PC-3 (cell line): ENCODE measurements around the gene OR52W1. TPM values are rescaled to one million over a fixed set of nuclear protein-coding genes. Genes with fewer than 3 reads are reported as not detected.

ENCODE experiments used
- ATAC-seq: fragments of 200-7000 bp; cut with Tn5 transposase; 2 replicates; pipeline ENCODE4 v1.9.1; 2020; ENCODE audit warnings: mild to moderate bottlenecking, moderate library complexity
- BruUV-seq: library from RNA; stranded (reverse); fragments of 400-500 nt; replicated peaks from 2 replicates; lab custom pipeline; 2021; lab: Mats Ljungman, UMichigan
- CTCF ChIA-PET: fragments of 300-600 bp; sonication (Branson Sonifier 250); formaldehyde crosslinking; loops from one replicate; lab custom pipeline; 2022; ENCODE audit warnings: antibody characterized with exemption; lab: Charles Lee
- POLR2A ChIA-PET: fragments of 300-600 bp; sonication (Branson Sonifier 250); formaldehyde crosslinking; loops from one replicate; lab custom pipeline; 2022; ENCODE audit warnings: antibody characterized with exemption; ENCODE audit not compliant: unreplicated experiment; lab: Charles Lee
- DNase-seq: peaks from one replicate; pipeline ENCODE4 v3.0.0-alpha.2; 2015
- H2AFZ ChIP-seq: fragments of 300-600 bp; sonication (generic); 2 replicates; pipeline ENCODE4 v1.6.0; 2016; ENCODE audit warnings: antibody characterized with exemption, low read length
- H3F3A ChIP-seq: fragments of 300-600 bp; sonication (generic); one replicate; pipeline ENCODE4 v1.6.0; 2017; ENCODE audit warnings: antibody characterized with exemption, low read length, control low read depth, mild to moderate bottlenecking; ENCODE audit not compliant: unreplicated experiment
- H3K27ac ChIP-seq: fragments of 300-600 bp; sonication (generic); 2 replicates; pipeline ENCODE4 v1.5.1; 2016; ENCODE audit warnings: mild to moderate bottlenecking, low read length
- H3K27me3 ChIP-seq: fragments of 300-600 bp; sonication (generic); 2 replicates; pipeline ENCODE4 v1.6.1; 2016; ENCODE audit warnings: low read length, mixed read lengths
- H3K36me3 ChIP-seq: fragments of 300-600 bp; sonication (generic); 2 replicates; pipeline ENCODE4 v1.6.1; 2016; ENCODE audit warnings: low read depth, mixed run types, low read length, mixed read lengths
- H3K4me1 ChIP-seq: fragments of 300-600 bp; sonication (generic); 2 replicates; pipeline ENCODE4 v1.5.1; 2016; ENCODE audit warnings: low read length; ENCODE audit not compliant: insufficient read depth
- H3K4me2 ChIP-seq: fragments of 300-600 bp; sonication (generic); 2 replicates; pipeline ENCODE4 v1.6.0; 2016; ENCODE audit warnings: low read length
- H3K4me3 ChIP-seq: fragments of 300-600 bp; sonication (generic); 2 replicates; pipeline ENCODE4 v1.5.1; 2016; ENCODE audit warnings: mild to moderate bottlenecking, low read length, mixed read lengths
- H3K79me2 ChIP-seq: fragments of 300-600 bp; sonication (generic); 2 replicates; pipeline ENCODE4 v1.6.1; 2017; ENCODE audit warnings: low read length, mixed read lengths
- H3K9ac ChIP-seq: fragments of 300-600 bp; sonication (generic); 2 replicates; pipeline ENCODE4 v1.6.0; 2016; ENCODE audit warnings: mild to moderate bottlenecking, low read length
- H3K9me2 ChIP-seq: fragments of 300-600 bp; sonication (generic); replicated peaks from 2 replicates; pipeline ENCODE4 v1.6.1; 2016; ENCODE audit warnings: mixed run types, low read length, mixed read lengths
- H3K9me3 ChIP-seq: fragments of 300-600 bp; sonication (generic); 2 replicates; pipeline ENCODE4 v1.6.1; 2016; ENCODE audit warnings: low read length, mixed read lengths
- H4K20me1 ChIP-seq: fragments of 300-600 bp; sonication (generic); 2 replicates; pipeline ENCODE4 v1.6.1; 2016; ENCODE audit warnings: low read length, mixed read lengths
- CTCF ChIP-seq: fragments of 300-600 bp; sonication (generic); conservative IDR thresholded peaks from 2 replicates; pipeline ENCODE4 v1.5.1; 2017; ENCODE audit warnings: antibody characterized with exemption, low read depth, mild to moderate bottlenecking, low read length
- EZH2 ChIP-seq: fragments of 300-600 bp; sonication (generic); IDR thresholded peaks from one replicate; pipeline ENCODE4 v1.6.1; 2017; ENCODE audit warnings: antibody characterized with exemption, mild to moderate bottlenecking, low read length; ENCODE audit not compliant: unreplicated experiment
- EZH2phosphoT487 ChIP-seq: fragments of 300-600 bp; sonication (generic); IDR thresholded peaks from 2 replicates; pipeline ENCODE4 v1.6.1; 2018; ENCODE audit warnings: mild to moderate bottlenecking, antibody characterized with exemption, low read length, borderline replicate concordance
- intact Hi-C: fragments of 100-400 bp; cut with micrococcal nuclease; formaldehyde crosslinking; loops from 2 replicates; pipeline ENCODE4 v1.9.0; 2023
- total RNA-seq: library from RNA; depleted of rRNA; stranded (reverse); fragments of >200 nt; gene quantifications from 2 replicates; pipeline ENCODE4 v1.2.3, GENCODE V29; 2014

OR52W1 gene
- total RNA-seq, 1 experiment from 2014 or later = not detected

GRCh38 chr11:6237761-6238302 is 38.8 kb downstream of the OR52W1 start:
- Histone ChIP-seq H3K79me2 (peaks cover 16% of the 10 kb centered on the region), H3K9me2 (no peaks in the 10 kb centered on the region), H3K27me3 (no peaks in the 10 kb centered on the region; the same call in 1 of the 2 replicates), H3K4me1 (peaks cover 10% of the 10 kb centered on the region), H4K20me1 (peaks cover 4% of the 10 kb centered on the region; the same call in 1 of the 2 replicates), H3K4me3 (no peak overlapping the region), H3K36me3 (no peaks in the 10 kb centered on the region), H3K4me2 (no peak overlapping the region), H3K9ac (no peak overlapping the region), H3K9me3 (no peaks in the 10 kb centered on the region), H3F3A (no peaks in the 10 kb centered on the region), H2AFZ (no peak overlapping the region), H3K27ac (no peak overlapping the region)
- TF ChIP-seq EZH2phosphoT487 (no peak), EZH2 (no peak), CTCF (no peak)
- BruUV-seq = no TSS peak
- ATAC-seq = no peak
- no peak for DNase-seq
- ChIA-PET CTCF (no interaction called here), POLR2A (interaction anchor here (0.7 kb wide), 1 partner anchor 32 kb away, joined by 6 read pairs; no protein-coding TSS in a partner anchor)
- intact Hi-C loops = no loop called here

- H3K4me2 ChIP-seq = no peak within 1 kb of the TSS
- peaks cover 5% of the 10 kb centered on the region for H3K79me2 ChIP-seq
- H3K9me3 ChIP-seq = no peaks in the 10 kb centered on the region
- no TSS peak for BruUV-seq
- DNase-seq (no peak), ATAC-seq (no peak)
- H3K27ac ChIP-seq = no peak within 1 kb of the TSS
- H3F3A ChIP-seq = no peaks in the 10 kb centered on the region
- no peaks in the 10 kb centered on the region for H3K36me3 ChIP-seq
- intact Hi-C loops = no loop called here
- no peak within 1 kb of the TSS for H2AFZ ChIP-seq
- POLR2A ChIA-PET = no interaction called here
- H3K27me3 ChIP-seq = no peaks in the 10 kb centered on the region; the same call in 1 of the 2 replicates
- H3K9me2 ChIP-seq = no peaks in the 10 kb centered on the region
- no peak for TF ChIP-seq CTCF
- H3K4me1 ChIP-seq = no peaks in the 10 kb centered on the region
- no peak within 1 kb of the TSS for H3K4me3 ChIP-seq
- H4K20me1 ChIP-seq = no peaks in the 10 kb centered on the region
- H3K9ac ChIP-seq = no peak within 1 kb of the TSS
- CTCF ChIA-PET = no interaction called here
Observed at GRCh38 chr11:6238902-6239301, 39.9 kb downstream of the OR52W1 start, which contains the start of gene CNGA4. Gene CNGA4 (plus strand): TSS chr11:6239089. CDS start chr11:6239207, 118 bp downstream.

GRCh38 chr11:6240139-6240538 is 41.1 kb downstream of the OR52W1 start:
- no TSS peak for BruUV-seq
- H3F3A ChIP-seq = no peaks in the 10 kb centered on the region
- ChIA-PET POLR2A (no interaction called here), CTCF (no interaction called here)
- no peaks in the 10 kb centered on the region for H3K4me1 ChIP-seq
- H3K9ac ChIP-seq = no peak overlapping the region
- no peaks in the 10 kb centered on the region for H4K20me1 ChIP-seq
- ATAC-seq (no peak), DNase-seq (no peak)
- H3K27ac ChIP-seq = no peak overlapping the region
- no peak overlapping the region for H3K4me2 ChIP-seq
- H3K9me2 ChIP-seq = no peaks in the 10 kb centered on the region
- H3K27me3 ChIP-seq = no peaks in the 10 kb centered on the region; the same call in 1 of the 2 replicates
- H2AFZ ChIP-seq = no peak overlapping the region
- no peaks in the 10 kb centered on the region for H3K79me2 ChIP-seq
- H3K9me3 ChIP-seq = no peaks in the 10 kb centered on the region
- no peaks in the 10 kb centered on the region for H3K36me3 ChIP-seq
- TF ChIP-seq EZH2phosphoT487 (no peak), EZH2 (no peak), CTCF (no peak)
- intact Hi-C loops = no loop called here
- H3K4me3 ChIP-seq = no peak overlapping the region
